Activated CD4-positive, alpha-beta memory T cell treated with anti-CD3 and anti-CD28 coated beads, Interleukin-2, amount 10 ng/mL, durations not matched to agents 7 days and 5 days (primary cell): ENCODE measurements around the gene MYPN. TPM values are rescaled to one million over a fixed set of nuclear protein-coding genes. Genes with fewer than 3 reads are reported as not detected.
A peak's percentile ranks its signal among the peaks of the same experiment; 100 is the strongest.

Experiments
- CTCF ChIA-PET: fragments of 350-600 bp; sonication (Branson Sonifier 250); formaldehyde crosslinking; loops from one replicate; lab custom pipeline; 2021; ENCODE audit warnings: antibody characterized with exemption, inconsistent platforms; lab: Charles Lee
- POLR2A ChIA-PET: fragments of 350-600 bp; sonication (Branson Sonifier 250); formaldehyde crosslinking; loops from one replicate; lab custom pipeline; 2021; ENCODE audit warnings: antibody characterized with exemption; lab: Charles Lee
- DNase-seq: peaks from one replicate; pipeline ENCODE4 v3.0.0-alpha.2; 2020
- H3K27ac Mint-ChIP-seq: one replicate; pipeline ENCODE4 v1.8.0; 2021; ENCODE audit warnings: mild to moderate bottlenecking, mixed read lengths
- H3K27me3 Mint-ChIP-seq: one replicate; pipeline ENCODE4 v1.8.0; 2021; ENCODE audit warnings: mixed read lengths
- H3K36me3 Mint-ChIP-seq: one replicate; pipeline ENCODE4 v1.8.0; 2021; ENCODE audit warnings: low read depth, mixed read lengths
- H3K4me1 Mint-ChIP-seq: one replicate; pipeline ENCODE4 v1.8.0; 2021; ENCODE audit warnings: mixed read lengths
- H3K4me3 Mint-ChIP-seq: one replicate; pipeline ENCODE4 v1.8.0; 2021; ENCODE audit warnings: mild to moderate bottlenecking, mixed read lengths
- H3K9me3 Mint-ChIP-seq: one replicate; pipeline ENCODE4 v1.8.0; 2021; ENCODE audit warnings: mixed read lengths
- total RNA-seq, 2 experiments: library from RNA; stranded (reverse); gene quantifications; one replicate each; pipeline ENCODE4 v1.2.3, GENCODE V29; 2021

The MYPN gene
- total RNA-seq, 2 experiments from 2014 or later, result not detected

DNA sequence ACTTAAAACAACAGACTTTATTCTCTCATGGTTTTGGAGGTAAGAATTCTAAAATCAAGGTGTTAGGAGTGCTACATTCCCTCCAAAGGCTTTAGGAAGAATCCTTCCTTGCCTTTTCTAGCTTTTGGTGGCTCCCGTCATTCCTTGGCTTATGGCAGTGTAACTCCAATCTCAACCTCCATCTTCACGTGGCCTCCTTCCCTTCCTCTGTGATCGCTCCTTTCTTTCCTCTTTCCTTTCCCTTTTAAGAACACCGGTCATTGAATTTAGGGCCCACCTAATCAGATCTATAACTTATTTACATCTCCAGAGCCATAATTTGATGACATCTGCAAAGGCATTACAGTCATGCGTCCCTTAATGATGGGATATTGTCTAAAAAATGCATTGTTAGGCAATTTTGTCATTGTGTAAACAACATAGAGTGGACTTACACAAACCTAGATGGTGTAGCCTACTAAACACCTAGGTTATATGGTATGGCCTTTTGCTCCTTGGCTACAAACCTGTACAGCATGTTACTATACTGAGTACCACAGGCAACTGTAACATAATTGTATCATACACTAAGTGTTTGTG lies 28.3 kb upstream of the MYPN start:
- H3K36me3 Mint-ChIP-seq, result no peaks in the 10 kb centered on the region
- no peak overlapping the region for H3K27ac Mint-ChIP-seq
- no peaks in the 10 kb centered on the region for H3K9me3 Mint-ChIP-seq
- ChIA-PET POLR2A (no interaction called here), CTCF (no interaction called here)
- DNase-seq, result no peak
- no peak overlapping the region for H3K4me3 Mint-ChIP-seq
- H3K4me1 Mint-ChIP-seq, result peaks cover 11% of the 10 kb centered on the region
- peaks cover 3% of the 10 kb centered on the region for H3K27me3 Mint-ChIP-seq

DNA sequence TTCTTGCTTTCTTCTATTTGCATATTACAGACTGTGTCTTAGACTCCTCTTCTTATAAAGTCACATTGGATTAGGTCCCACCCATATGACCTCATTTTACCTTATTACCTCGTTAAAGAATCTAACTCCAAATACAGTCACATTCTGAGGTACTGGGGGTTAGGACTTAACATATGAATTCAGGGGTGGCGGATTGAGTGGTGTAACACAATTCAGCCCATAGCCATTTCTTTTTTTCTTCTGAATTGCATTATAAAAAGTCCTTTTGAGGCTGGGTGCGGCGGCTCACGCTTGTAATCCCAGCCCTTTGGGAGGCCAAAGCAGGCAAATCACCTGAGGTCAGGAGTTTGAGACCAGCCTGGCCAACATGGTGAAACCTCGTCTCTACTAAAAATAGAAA lies 27.4 kb upstream of the MYPN start:
- ChIA-PET POLR2A (no interaction called here), CTCF (interaction anchor here (2.4 kb wide), 1 partner anchor 75 kb away, joined by 13 read pairs; no protein-coding TSS in a partner anchor)
- no peak for DNase-seq
- Mint-ChIP-seq H3K9me3 (no peaks in the 10 kb centered on the region), H3K27ac (no peak overlapping the region), H3K4me1 (peaks cover 6% of the 10 kb centered on the region), H3K36me3 (no peaks in the 10 kb centered on the region), H3K27me3 (peaks cover 3% of the 10 kb centered on the region), H3K4me3 (no peak overlapping the region)

DNA sequence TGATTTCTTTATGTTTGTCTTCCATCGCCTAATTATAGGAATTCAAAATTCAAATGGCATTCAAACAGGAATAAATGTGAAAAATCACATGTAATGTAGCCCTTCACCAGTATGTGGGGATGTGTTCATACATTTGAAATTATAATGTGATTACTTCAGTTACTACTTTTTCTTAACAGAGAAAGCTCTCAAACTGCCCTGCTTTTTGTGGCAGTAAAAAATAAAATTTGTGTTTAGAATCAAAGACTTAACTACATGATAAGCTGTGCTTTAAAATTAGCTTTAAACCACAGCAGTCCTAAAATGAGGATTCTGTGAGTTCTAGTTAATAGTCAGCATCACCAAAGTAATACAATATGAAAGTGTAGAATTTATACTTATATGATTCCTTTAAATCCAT lies 26.4 kb upstream of the MYPN start:
- H3K36me3 Mint-ChIP-seq, result no peaks in the 10 kb centered on the region
- ChIA-PET POLR2A (interaction anchor here (0.8 kb wide), 1 partner anchor 187 kb away, joined by 3 read pairs; no protein-coding TSS in a partner anchor), CTCF (interaction anchor here (0.6 to 2.4 kb wide), 3 partner anchors 74 to 745 kb away, joined by 3 to 13 read pairs (median 6); partner anchors contain the start of gene STOX1)
- no peak for DNase-seq
- peaks cover 7% of the 10 kb centered on the region for H3K4me1 Mint-ChIP-seq
- no peaks in the 10 kb centered on the region for H3K9me3 Mint-ChIP-seq
- H3K27ac Mint-ChIP-seq, result no peak overlapping the region
- peaks cover 3% of the 10 kb centered on the region for H3K27me3 Mint-ChIP-seq
- H3K4me3 Mint-ChIP-seq, result no peak overlapping the region

DNA sequence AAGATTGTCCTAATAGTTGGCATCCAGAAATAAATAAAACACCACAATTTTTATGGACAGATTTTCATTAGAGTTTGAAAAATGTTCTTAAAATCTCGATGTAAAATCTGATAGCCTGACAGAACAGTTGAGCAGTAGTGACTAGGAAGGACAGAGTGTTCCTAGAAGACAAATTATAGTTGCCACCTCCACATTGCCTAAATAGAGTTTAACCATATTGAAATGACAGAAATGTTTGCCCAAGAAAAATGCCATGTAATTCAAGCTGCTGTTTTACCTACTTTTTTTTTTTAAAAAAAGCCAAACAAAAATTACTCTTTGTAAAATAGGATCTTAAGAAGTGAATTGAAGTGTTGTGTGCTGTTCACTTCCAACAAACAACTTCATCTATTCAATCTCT lies 25.3 kb upstream of the MYPN start:
- H3K36me3 Mint-ChIP-seq, result no peaks in the 10 kb centered on the region
- DNase-seq, result no peak
- CTCF ChIA-PET, result interaction anchor here (1.2 to 2.4 kb wide), 2 partner anchors 17 to 73 kb away, joined by 4 to 13 read pairs; no protein-coding TSS in a partner anchor
- peaks cover 3% of the 10 kb centered on the region for H3K27me3 Mint-ChIP-seq
- H3K4me3 Mint-ChIP-seq, result no peak overlapping the region
- no peak overlapping the region for H3K27ac Mint-ChIP-seq
- H3K9me3 Mint-ChIP-seq, result no peaks in the 10 kb centered on the region
- POLR2A ChIA-PET, result no interaction called here
- peaks cover 16% of the 10 kb centered on the region for H3K4me1 Mint-ChIP-seq

DNA sequence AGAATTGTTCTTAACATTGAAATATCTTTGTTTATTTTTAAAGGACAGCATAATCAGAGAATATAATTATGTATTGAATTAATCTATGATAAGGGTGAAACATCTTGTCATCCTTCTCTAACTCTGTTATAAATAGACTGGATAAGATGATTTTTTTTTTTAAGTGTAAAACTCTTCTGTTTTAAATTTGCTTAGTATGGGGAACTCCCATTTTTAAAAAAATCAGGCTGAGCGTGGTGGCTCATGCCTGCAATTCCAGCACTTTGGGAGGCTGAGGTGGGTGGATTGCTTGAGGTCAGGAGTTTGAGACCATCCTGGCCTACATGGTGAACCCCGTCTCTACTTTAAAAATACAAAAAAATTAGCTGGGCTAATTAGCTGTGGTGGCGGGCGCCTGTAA lies 24.8 kb upstream of the MYPN start:
- Mint-ChIP-seq H3K9me3 (no peaks in the 10 kb centered on the region), H3K27me3 (peaks cover 3% of the 10 kb centered on the region), H3K4me3 (no peak overlapping the region), H3K4me1 (peaks cover 18% of the 10 kb centered on the region), H3K36me3 (no peaks in the 10 kb centered on the region), H3K27ac (no peak overlapping the region)
- POLR2A ChIA-PET, result interaction anchor here (2.5 kb wide), 1 partner anchor 8 kb away, joined by 5 read pairs; no protein-coding TSS in a partner anchor
- no peak for DNase-seq
- CTCF ChIA-PET, result interaction anchor here (1.2 to 2.4 kb wide), 2 partner anchors 17 to 73 kb away, joined by 4 to 13 read pairs; no protein-coding TSS in a partner anchor

DNA sequence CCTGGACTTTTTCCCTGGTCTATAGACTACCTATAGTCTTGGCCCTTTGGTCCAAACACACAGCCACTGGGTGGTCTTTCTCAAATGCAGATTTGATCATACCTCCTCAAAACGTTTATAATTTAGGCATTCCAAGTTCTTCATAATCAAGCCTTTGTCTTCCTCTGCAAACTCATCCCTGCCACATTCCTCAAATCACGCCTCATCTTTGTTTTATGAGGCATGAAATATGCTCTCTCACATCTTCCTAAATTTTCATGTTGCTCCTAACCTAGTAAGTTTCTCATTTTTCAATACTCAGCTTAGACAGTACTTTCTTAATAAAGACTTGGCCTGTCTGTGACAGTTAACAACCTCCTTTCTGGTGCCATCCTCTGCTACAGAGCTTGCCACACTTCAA lies 23.3 kb upstream of the MYPN start:
- Mint-ChIP-seq H3K36me3 (no peaks in the 10 kb centered on the region), H3K9me3 (no peaks in the 10 kb centered on the region), H3K27me3 (peaks cover 3% of the 10 kb centered on the region), H3K4me3 (no peak overlapping the region), H3K27ac (no peak overlapping the region), H3K4me1 (peaks cover 18% of the 10 kb centered on the region)
- ChIA-PET POLR2A (interaction anchor here (2.5 kb wide), 1 partner anchor 10 kb away, joined by 5 read pairs; no protein-coding TSS in a partner anchor), CTCF (no interaction called here)
- DNase-seq, result no peak

DNA sequence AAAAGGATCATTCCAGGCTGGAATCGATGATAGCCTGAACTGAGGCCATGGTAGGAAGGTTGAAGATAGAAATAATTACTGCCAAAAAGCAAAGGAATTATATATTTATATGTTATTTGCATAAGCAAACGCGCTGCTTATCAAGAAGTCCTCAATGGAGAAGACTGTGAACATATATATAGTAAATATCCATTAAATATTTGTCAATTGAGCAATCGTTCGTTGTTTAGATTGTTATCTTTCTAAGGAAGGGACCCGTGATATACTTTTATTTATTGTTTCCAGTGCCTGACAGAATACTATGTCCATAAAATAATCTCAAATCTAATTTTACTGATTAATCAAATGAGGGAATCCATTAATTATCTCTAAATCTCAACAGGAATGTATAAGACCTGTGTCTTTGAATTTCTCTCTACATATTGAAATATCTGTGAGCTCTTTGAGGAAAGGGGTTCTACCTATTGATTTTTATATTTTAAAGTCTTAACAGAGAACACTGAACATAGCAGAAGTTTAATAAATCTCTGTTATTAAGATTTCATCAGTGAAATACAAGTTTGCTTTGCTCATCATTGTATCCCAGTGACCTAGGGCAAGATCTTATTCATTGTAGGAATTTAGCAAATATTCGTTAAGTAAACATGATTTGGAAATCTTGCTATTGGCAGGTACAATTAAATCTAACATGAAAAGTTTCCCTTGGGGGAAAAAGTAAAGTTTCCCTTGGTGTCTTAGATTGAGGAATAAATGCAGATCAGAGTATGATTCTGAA lies 22.2 kb upstream of the MYPN start:
- ChIA-PET POLR2A (interaction anchor here (2.5 kb wide), 1 partner anchor 11 kb away, joined by 5 read pairs; no protein-coding TSS in a partner anchor), CTCF (interaction anchor here (0.8 kb wide), 1 partner anchor 232 kb away, joined by 3 read pairs; no protein-coding TSS in a partner anchor)
- Mint-ChIP-seq H3K27ac (no peak overlapping the region), H3K4me3 (no peak overlapping the region), H3K27me3 (peaks cover 3% of the 10 kb centered on the region), H3K36me3 (no peaks in the 10 kb centered on the region), H3K9me3 (no peaks in the 10 kb centered on the region), H3K4me1 (peaks cover 18% of the 10 kb centered on the region)
- DNase-seq, result no peak

DNA sequence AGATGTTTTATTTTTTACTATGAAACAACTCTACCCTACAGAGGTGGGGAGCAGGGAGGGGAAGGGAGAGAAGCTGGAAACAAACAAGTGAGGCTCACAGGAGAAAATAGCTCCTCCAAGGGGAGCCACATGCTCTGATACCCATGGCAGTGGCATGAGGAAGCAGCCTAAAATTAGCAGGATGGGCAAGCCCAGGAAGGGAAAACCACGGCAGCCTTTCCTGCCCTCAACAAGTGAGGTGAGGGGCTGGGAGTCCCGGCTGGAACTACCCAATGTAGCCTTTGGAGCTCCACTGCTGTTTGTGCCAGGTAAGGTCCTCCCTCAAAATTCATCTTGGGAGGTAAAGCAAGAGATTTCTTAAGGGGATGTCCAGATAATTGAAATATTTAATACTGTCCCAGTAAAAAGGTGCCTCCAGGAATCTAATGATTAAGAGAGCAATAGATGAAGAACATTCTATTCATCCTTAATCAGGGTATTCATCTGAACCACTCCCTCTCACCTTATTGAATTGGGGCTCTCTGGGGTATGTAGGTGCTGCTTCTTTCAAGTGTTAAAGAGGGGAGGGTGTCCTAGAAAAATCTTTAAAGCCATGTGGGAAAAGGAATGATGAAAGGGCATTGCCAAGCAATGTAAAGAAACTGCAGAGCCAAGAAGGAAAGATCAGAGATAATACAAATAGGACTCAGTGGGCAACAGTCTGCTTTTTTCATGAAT lies 21.4 kb upstream of the MYPN start:
- DNase-seq, result no peak
- H3K27me3 Mint-ChIP-seq, result no peaks in the 10 kb centered on the region
- peaks cover 18% of the 10 kb centered on the region for H3K4me1 Mint-ChIP-seq
- ChIA-PET POLR2A (no interaction called here), CTCF (interaction anchor here (0.8 kb wide), 1 partner anchor 232 kb away, joined by 3 read pairs; no protein-coding TSS in a partner anchor)
- H3K27ac Mint-ChIP-seq, result no peak overlapping the region
- H3K4me3 Mint-ChIP-seq, result no peak overlapping the region
- H3K36me3 Mint-ChIP-seq, result no peaks in the 10 kb centered on the region
- H3K9me3 Mint-ChIP-seq, result no peaks in the 10 kb centered on the region

DNA sequence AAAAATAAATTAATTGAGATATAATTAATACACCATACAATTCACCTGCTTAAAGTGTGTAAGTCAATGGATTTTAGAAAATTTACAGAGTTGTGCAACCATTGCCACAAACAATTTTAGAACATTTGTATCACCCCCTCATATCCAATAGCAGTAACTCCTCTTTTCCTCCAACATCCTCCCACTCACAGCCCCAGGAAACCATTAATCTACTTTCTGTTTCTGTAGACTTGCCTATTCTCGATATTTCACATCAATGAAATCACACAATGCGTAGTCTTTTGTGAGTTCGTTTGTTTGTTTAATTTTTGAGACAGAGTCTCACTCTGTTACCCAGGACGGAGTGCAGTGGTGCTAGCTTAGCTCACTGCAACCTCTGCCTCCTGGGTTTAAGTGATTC lies 20.5 kb upstream of the MYPN start:
- Mint-ChIP-seq H3K36me3 (no peaks in the 10 kb centered on the region), H3K27me3 (no peaks in the 10 kb centered on the region), H3K9me3 (no peaks in the 10 kb centered on the region), H3K27ac (peak overlapping the region; percentile 0), H3K4me1 (peaks cover 18% of the 10 kb centered on the region), H3K4me3 (peak overlapping the region; percentile 9)
- DNase-seq, result no peak
- CTCF ChIA-PET, result no interaction called here
- POLR2A ChIA-PET, result no interaction called here

DNA sequence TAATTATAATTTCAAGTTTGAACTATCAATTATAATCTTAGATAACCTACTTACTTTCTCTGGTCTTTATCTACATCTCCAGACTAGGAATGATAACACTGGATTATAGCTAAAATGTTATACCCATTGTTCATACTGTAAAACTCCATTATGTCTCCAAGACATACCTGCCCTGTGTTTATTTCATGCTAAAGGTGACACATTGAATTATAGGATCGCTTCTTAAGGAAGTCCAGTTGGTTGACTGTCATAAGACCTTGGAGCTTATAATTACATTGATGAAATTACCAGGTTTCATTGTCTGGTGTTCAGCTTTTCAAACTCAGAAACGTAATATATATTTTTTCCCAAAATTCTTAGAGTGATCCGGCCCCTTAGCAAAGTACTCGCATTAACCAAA lies 18.7 kb upstream of the MYPN start:
- DNase-seq, result no peak
- CTCF ChIA-PET, result no interaction called here
- POLR2A ChIA-PET, result no interaction called here
- Mint-ChIP-seq H3K4me1 (peaks cover 18% of the 10 kb centered on the region), H3K9me3 (no peaks in the 10 kb centered on the region), H3K36me3 (no peaks in the 10 kb centered on the region), H3K4me3 (no peak overlapping the region), H3K27ac (no peak overlapping the region), H3K27me3 (no peaks in the 10 kb centered on the region)

DNA sequence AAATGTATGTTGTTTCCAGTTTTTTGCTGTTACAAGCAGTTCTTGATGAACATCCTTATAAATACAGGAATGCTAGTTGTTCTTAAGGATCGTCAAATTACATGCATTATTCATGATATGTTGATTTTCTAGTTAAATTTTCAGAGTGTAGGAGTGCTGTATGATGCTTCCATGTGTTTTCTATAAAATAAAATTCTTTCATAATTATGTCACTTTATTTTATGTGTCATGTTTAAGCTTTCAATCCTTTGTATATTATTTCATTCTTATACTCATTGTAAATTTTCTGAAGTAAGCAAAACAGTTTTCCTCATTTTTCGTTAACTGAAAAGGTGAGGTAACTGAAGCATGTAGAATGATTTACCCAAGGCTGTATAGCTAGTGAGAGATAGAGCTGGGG lies 16.8 kb upstream of the MYPN start:
- ChIA-PET POLR2A (no interaction called here), CTCF (interaction anchor here (0.6 kb wide), 1 partner anchor 210 kb away, joined by 3 read pairs; no protein-coding TSS in a partner anchor)
- H3K9me3 Mint-ChIP-seq, result no peaks in the 10 kb centered on the region
- no peaks in the 10 kb centered on the region for H3K27me3 Mint-ChIP-seq
- no peak for DNase-seq
- H3K4me3 Mint-ChIP-seq, result no peak overlapping the region
- no peaks in the 10 kb centered on the region for H3K36me3 Mint-ChIP-seq
- H3K4me1 Mint-ChIP-seq, result peaks cover 14% of the 10 kb centered on the region
- H3K27ac Mint-ChIP-seq, result no peak overlapping the region

DNA sequence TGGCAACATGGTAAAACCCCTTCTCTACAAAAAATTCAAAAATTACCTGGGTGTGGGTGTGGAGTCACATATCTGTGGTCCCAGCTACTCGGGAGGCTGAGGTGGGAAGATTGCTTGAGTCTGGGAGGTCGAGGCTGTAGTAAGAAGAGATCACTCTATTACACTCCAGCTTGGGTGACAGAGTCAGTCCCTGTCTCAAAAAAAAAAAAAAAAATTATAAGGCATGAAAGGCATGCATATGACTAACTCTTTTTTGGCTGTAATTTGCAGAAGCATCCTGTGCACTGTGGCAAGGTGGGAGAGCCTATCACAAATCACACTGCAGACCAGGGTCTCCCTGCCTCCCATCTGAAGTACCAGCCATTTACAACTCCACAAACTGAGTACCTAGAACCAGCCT lies 14.1 kb upstream of the MYPN start:
- CTCF ChIA-PET, result no interaction called here
- H3K27me3 Mint-ChIP-seq, result no peaks in the 10 kb centered on the region
- no peaks in the 10 kb centered on the region for H3K4me1 Mint-ChIP-seq
- H3K27ac Mint-ChIP-seq, result no peak overlapping the region
- DNase-seq, result no peak
- H3K36me3 Mint-ChIP-seq, result no peaks in the 10 kb centered on the region
- no peaks in the 10 kb centered on the region for H3K9me3 Mint-ChIP-seq
- H3K4me3 Mint-ChIP-seq, result no peak overlapping the region
- POLR2A ChIA-PET, result no interaction called here
